MM.1S (cell line): ENCODE measurements around the gene COPB2.

Experiments
- EZH2 ChIP-seq: fragments of 300-600 bp; sonication (generic); optimal IDR thresholded peaks from 2 replicates; pipeline ENCODE3; 2017; ENCODE audit warnings: low read depth, mild to moderate bottlenecking, antibody characterized with exemption, low read length, mixed read lengths
- EZH2phosphoT487 ChIP-seq: fragments of 300-600 bp; sonication (generic); IDR thresholded peaks from 2 replicates; pipeline ENCODE4 v1.6.1; 2018; ENCODE audit warnings: antibody characterized with exemption, low read length
- TF ChIP-seq, protein P1 (sequence below): fragments of 300-600 bp; sonication (generic); IDR thresholded peaks from 2 replicates; pipeline ENCODE4 v1.5.1; 2016; ENCODE audit warnings: antibody characterized with exemption, low read length, mixed read lengths

DNA sequence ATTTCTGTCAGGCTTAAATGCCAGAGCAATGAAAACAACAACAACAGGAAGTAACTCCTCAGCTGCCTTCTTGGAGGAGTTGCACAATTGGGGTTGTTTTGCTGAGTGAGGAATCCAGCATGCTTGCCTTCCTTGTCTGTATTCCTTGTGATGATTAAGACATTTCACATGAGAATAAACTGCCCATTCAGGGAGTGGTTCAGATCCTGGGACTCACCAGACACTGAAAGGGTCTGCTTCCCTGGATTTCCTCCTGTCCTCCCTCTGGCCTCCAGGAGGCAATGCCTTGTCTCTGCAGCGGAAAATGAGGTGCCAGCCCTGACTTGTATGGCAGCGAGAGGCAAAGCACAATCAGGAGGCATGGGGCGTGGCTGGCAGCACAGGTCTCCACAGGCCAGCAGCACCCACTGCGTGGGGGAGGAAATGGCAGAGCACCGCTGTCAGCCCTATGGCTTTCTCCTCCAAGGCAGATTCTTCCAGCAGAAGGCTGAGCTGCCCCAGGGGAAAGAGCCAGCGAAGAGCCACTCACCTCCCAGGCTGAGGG, 45.4 kb upstream of the COPB2 start:
- TF ChIP-seq, protein P1, sequence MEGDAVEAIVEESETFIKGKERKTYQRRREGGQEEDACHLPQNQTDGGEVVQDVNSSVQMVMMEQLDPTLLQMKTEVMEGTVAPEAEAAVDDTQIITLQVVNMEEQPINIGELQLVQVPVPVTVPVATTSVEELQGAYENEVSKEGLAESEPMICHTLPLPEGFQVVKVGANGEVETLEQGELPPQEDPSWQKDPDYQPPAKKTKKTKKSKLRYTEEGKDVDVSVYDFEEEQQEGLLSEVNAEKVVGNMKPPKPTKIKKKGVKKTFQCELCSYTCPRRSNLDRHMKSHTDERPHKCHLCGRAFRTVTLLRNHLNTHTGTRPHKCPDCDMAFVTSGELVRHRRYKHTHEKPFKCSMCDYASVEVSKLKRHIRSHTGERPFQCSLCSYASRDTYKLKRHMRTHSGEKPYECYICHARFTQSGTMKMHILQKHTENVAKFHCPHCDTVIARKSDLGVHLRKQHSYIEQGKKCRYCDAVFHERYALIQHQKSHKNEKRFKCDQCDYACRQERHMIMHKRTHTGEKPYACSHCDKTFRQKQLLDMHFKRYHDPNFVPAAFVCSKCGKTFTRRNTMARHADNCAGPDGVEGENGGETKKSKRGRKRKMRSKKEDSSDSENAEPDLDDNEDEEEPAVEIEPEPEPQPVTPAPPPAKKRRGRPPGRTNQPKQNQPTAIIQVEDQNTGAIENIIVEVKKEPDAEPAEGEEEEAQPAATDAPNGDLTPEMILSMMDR: no peak
- TF ChIP-seq EZH2: no peak
- TF ChIP-seq EZH2phosphoT487: no peak
